GM12878 (cell line): ENCODE measurements around the gene TMEM91.

Experiments
- CTCF ChIP-seq, 3 experiments: IDR thresholded peaks in 2 of 3; conservative IDR thresholded peaks in 1 of 3; 2 replicates each; pipeline ENCODE4 v1.5.1; 2011; ENCODE audit warnings: low read depth in 3 of 3, low read length in 3 of 3, mild to moderate bottlenecking in 3 of 3, control low read depth in 2 of 3, moderate library complexity in 2 of 3, inconsistent platforms in 1 of 3, mixed read lengths in 1 of 3; ENCODE audit not compliant: control insufficient read depth in 2 of 3, insufficient read depth in 1 of 3; ENCODE audit errors: extremely low read depth in 1 of 3
- DPF2 ChIP-seq: fragments of 450-650 bp; IDR thresholded peaks from 2 replicates; pipeline ENCODE4 v1.6.1; 2017; ENCODE audit warnings: mild to moderate bottlenecking
- EZH2 ChIP-seq: IDR thresholded peaks from 2 replicates; pipeline ENCODE4 v1.6.1; 2012; ENCODE audit warnings: low read depth, mild to moderate bottlenecking, control low read depth, inconsistent platforms, low read length, borderline replicate concordance; ENCODE audit not compliant: control insufficient read depth
- MYC ChIP-seq: IDR thresholded peaks from 2 replicates; pipeline ENCODE4 v1.6.1; 2011; ENCODE audit warnings: mild to moderate bottlenecking, low read length, moderate library complexity, inconsistent platforms; ENCODE audit not compliant: insufficient read depth, insufficient replicate concordance, insufficient read length, severe bottlenecking
- NRF1 ChIP-seq: conservative IDR thresholded peaks from 2 replicates; pipeline ENCODE4 v1.6.1; 2011; ENCODE audit warnings: mild to moderate bottlenecking, low read depth, low read length, improper control_type of control experiment
- POLR2AphosphoS2 ChIP-seq: IDR thresholded peaks from 2 replicates; pipeline ENCODE4 v1.6.1; 2011; ENCODE audit warnings: low read depth, mild to moderate bottlenecking, low read length, improper control_type of control experiment, moderate library complexity
- POLR2AphosphoS5 ChIP-seq: IDR thresholded peaks from 2 replicates; pipeline ENCODE4 v1.6.1; 2011; ENCODE audit warnings: mild to moderate bottlenecking, low read length, inconsistent platforms
- PRDM15 ChIP-seq: fragments of 450-650 bp; formaldehyde crosslinking; IDR thresholded peaks from 2 replicates; pipeline ENCODE4 v1.4.0; 2020; ENCODE audit warnings: mild to moderate bottlenecking, moderate library complexity
- RAD21 ChIP-seq: IDR thresholded peaks from 2 replicates; pipeline ENCODE4 v1.6.1; 2011; ENCODE audit warnings: mild to moderate bottlenecking, low read depth, low read length, moderate library complexity; ENCODE audit not compliant: insufficient read depth
- RELA ChIP-seq: fragments of 450-650 bp; IDR thresholded peaks from 2 replicates; pipeline ENCODE4 v1.8.0; 2014; ENCODE audit warnings: borderline replicate concordance; ENCODE audit not compliant: partially characterized antibody

- TF ChIP-seq NRF1 = no peak
- no peak for TF ChIP-seq PRDM15 (CRISPR knock-in tag)
- no peak for TF ChIP-seq MYC
- TF ChIP-seq RELA = no peak
- TF ChIP-seq POLR2AphosphoS2 = no peak
- TF ChIP-seq EZH2 = no peak
- no peak for TF ChIP-seq RAD21
- no peak for TF ChIP-seq POLR2AphosphoS5
- no peak for TF ChIP-seq DPF2
- TF ChIP-seq CTCF (IDR thresholded peaks at IDR 0.05 in 2 of 3, conservative IDR thresholded peaks at IDR 0.05 in 1 of 3; ENCODE audit: control insufficient read depth in 2 of 3, extremely low read depth in 1 of 3, insufficient read depth in 1 of 3, low read depth in 3 of 3, low read length in 3 of 3) = no peak
Measured at GRCh38 chr19:41352279-41352608, 24.1 kb upstream of the TMEM91 start.
